ENCODE data around the gene LLPH.

LLPH gene

DNA sequence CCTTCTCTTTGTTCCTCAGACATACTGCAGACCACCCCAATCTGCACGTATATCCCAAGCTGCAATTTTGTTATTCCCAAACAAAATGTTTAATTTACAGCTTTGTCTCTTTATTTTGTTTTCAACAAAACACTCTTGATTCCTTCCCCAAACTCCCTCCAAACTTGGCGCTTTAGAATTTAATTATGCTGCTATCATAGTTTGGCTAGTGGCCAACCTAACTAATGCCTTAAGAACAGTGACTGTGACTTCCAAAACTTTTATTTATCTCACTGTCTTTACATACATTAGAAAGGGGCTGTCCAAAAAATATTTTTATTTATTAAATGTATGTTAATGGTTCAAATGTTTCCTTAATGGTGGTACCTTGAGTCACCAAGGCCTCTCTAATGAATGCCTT, 32.2 kb upstream of the LLPH start:
- H3K36me3 ChIP-seq (ENCODE audit: low read length) = peaks cover 34% of the 10 kb centered on the region
- H4K20me1 ChIP-seq (ENCODE audit: low read depth, low read length) = no peaks in the 10 kb centered on the region
- H3K4me2 ChIP-seq (ENCODE audit: low read depth, low read length, poor library complexity, severe bottlenecking) = no peak overlapping the region
- no peak overlapping the region for H2AFZ ChIP-seq (ENCODE audit: low read depth, low read length, severe bottlenecking)
- no peaks in the 10 kb centered on the region for H3K27me3 ChIP-seq (ENCODE audit: low read length)
- H3K9me3 ChIP-seq (ENCODE audit: insufficient read depth, low read length) = no peaks in the 10 kb centered on the region; the same call in 1 of the 2 replicates
- no peaks in the 10 kb centered on the region for H3F3A ChIP-seq (ENCODE audit: insufficient read depth)
- TF ChIP-seq, protein P1, sequence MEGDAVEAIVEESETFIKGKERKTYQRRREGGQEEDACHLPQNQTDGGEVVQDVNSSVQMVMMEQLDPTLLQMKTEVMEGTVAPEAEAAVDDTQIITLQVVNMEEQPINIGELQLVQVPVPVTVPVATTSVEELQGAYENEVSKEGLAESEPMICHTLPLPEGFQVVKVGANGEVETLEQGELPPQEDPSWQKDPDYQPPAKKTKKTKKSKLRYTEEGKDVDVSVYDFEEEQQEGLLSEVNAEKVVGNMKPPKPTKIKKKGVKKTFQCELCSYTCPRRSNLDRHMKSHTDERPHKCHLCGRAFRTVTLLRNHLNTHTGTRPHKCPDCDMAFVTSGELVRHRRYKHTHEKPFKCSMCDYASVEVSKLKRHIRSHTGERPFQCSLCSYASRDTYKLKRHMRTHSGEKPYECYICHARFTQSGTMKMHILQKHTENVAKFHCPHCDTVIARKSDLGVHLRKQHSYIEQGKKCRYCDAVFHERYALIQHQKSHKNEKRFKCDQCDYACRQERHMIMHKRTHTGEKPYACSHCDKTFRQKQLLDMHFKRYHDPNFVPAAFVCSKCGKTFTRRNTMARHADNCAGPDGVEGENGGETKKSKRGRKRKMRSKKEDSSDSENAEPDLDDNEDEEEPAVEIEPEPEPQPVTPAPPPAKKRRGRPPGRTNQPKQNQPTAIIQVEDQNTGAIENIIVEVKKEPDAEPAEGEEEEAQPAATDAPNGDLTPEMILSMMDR (IDR thresholded peaks at IDR 0.05; ENCODE audit: insufficient read depth, low read length, poor library complexity, severe bottlenecking) = no peak
- no peak overlapping the region for H3K27ac ChIP-seq (ENCODE audit: low read depth, low read length)
- H3K9ac ChIP-seq (ENCODE audit: low read length) = no peak overlapping the region
- no peak overlapping the region for H3K4me3 ChIP-seq (ENCODE audit: insufficient read depth, low read length, poor library complexity, severe bottlenecking)
- peaks cover 96% of the 10 kb centered on the region for H3K79me2 ChIP-seq (ENCODE audit: insufficient read depth, low read length)
- H3K9me2 ChIP-seq (replicated peaks; ENCODE audit: insufficient read depth, low read length) = no peaks in the 10 kb centered on the region

DNA sequence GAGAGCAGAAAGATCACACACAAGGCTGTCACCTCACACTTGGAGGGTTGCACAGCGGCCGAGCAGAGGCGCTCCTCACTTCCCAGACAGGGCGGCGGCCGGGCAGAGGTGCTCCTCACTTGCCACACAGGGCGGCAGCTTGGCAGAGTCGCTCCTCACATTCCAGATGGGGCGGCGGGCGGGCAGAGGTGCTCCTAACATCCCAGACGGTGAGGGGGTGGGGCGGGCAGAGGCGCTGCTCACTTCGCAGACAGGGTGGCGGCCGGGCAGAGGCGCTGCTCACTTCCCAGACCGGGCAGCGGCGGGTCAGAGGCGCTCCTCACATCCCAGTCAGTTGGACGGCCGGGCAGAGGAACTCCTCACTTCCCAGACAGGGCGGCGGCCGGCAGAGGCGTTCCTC, 30.2 kb upstream of the LLPH start:
- H3K9ac ChIP-seq (ENCODE audit: low read length) = no peak overlapping the region
- no peaks in the 10 kb centered on the region for H4K20me1 ChIP-seq (ENCODE audit: low read depth, low read length)
- peaks cover 96% of the 10 kb centered on the region for H3K79me2 ChIP-seq (ENCODE audit: insufficient read depth, low read length)
- H3K36me3 ChIP-seq (ENCODE audit: low read length) = peaks cover 15% of the 10 kb centered on the region
- H3K27me3 ChIP-seq (ENCODE audit: low read length) = no peaks in the 10 kb centered on the region
- no peak overlapping the region for H3K27ac ChIP-seq (ENCODE audit: low read depth, low read length)
- H2AFZ ChIP-seq (ENCODE audit: low read depth, low read length, severe bottlenecking) = no peak overlapping the region
- no peak overlapping the region for H3K4me2 ChIP-seq (ENCODE audit: low read depth, low read length, poor library complexity, severe bottlenecking)
- no peaks in the 10 kb centered on the region for H3K9me2 ChIP-seq (replicated peaks; ENCODE audit: insufficient read depth, low read length)
- no peaks in the 10 kb centered on the region; the same call in 1 of the 2 replicates for H3K9me3 ChIP-seq (ENCODE audit: insufficient read depth, low read length)
- no peak overlapping the region for H3K4me3 ChIP-seq (ENCODE audit: insufficient read depth, low read length, poor library complexity, severe bottlenecking)
- TF ChIP-seq EZH2phosphoT487 (conservative IDR thresholded peaks at IDR 0.05; ENCODE audit: low read length) = no peak
- TF ChIP-seq, protein P1 (IDR thresholded peaks at IDR 0.05; ENCODE audit: insufficient read depth, low read length, poor library complexity, severe bottlenecking) = no peak
- no peaks in the 10 kb centered on the region for H3F3A ChIP-seq (ENCODE audit: insufficient read depth)

DNA sequence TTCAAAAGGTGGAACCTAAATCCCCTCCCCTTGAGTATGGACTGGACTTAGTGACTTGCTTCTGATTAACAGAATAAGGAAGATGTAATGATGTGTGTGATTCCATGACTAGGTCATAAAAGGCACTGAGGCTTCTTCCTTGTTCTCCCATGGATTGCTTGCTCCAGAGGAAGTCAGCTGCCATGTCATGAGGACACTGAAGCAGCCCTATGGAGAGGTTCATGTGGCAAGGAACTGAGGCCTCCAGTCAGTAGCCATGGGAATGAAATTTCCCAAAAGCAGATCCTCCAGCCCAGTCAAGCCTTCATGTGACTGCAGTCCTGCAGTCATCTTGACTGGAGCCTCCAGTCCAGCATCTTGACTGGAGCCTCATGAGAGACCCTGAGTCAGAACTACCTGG, 28.6 kb upstream of the LLPH start:
- Histone ChIP-seq H3K79me2 (ENCODE audit: insufficient read depth, low read length) (peaks cover 92% of the 10 kb centered on the region), H3K27ac (ENCODE audit: low read depth, low read length) (no peak overlapping the region)

More for the DNA sequence above, 28.6 kb upstream of the LLPH start:
- Histone ChIP-seq H3K9me2 (replicated peaks; ENCODE audit: insufficient read depth, low read length) (no peaks in the 10 kb centered on the region), H4K20me1 (ENCODE audit: low read depth, low read length) (no peaks in the 10 kb centered on the region), H3K9me3 (ENCODE audit: insufficient read depth, low read length) (no peaks in the 10 kb centered on the region), H3F3A (ENCODE audit: insufficient read depth) (no peaks in the 10 kb centered on the region), H3K9ac (ENCODE audit: low read length) (no peak overlapping the region), H3K27me3 (ENCODE audit: low read length) (no peaks in the 10 kb centered on the region), H3K36me3 (ENCODE audit: low read length) (peaks cover 5% of the 10 kb centered on the region; the same call in 1 of the 2 replicates), H3K4me2 (ENCODE audit: low read depth, low read length, poor library complexity, severe bottlenecking) (no peak overlapping the region), H3K4me3 (ENCODE audit: insufficient read depth, low read length, poor library complexity, severe bottlenecking) (no peak overlapping the region), H2AFZ (ENCODE audit: low read depth, low read length, severe bottlenecking) (no peak overlapping the region)
- no peak for TF ChIP-seq EZH2phosphoT487 (conservative IDR thresholded peaks at IDR 0.05; ENCODE audit: low read length)
- TF ChIP-seq, protein P1 (IDR thresholded peaks at IDR 0.05; ENCODE audit: insufficient read depth, low read length, poor library complexity, severe bottlenecking) = no peak

Data from SU-DHL-6 (cell line).